Transverse colon (tissue), 4 donors: ENCODE data around the gene LRRC36. TPM values are rescaled to one million over a fixed set of nuclear protein-coding genes. Genes with fewer than 3 reads are reported as not detected.

Experiments
- DNase-seq: peaks from one replicate; pipeline ENCODE4 v3.0.0-alpha.2; 2019
- H3K27ac ChIP-seq, 4 donors: fragments of 200-600 bp; sonication (generic); 2 replicates each; pipeline ENCODE4 v1.5.1; 2016 to 2018; ENCODE audit warnings: inconsistent platforms in 4 of 4
- H3K27me3 ChIP-seq: fragments of 200-600 bp; sonication (generic); 2 replicates; pipeline ENCODE4 v1.5.1; 2017; ENCODE audit warnings: inconsistent platforms
- H3K36me3 ChIP-seq, 4 donors: fragments of 200-600 bp; sonication (generic); 2 replicates each; pipeline ENCODE4 v1.5.1; 2017 to 2019; ENCODE audit warnings: inconsistent platforms in 4 of 4
- H3K4me1 ChIP-seq, 4 donors: fragments of 200-600 bp; sonication (generic); 2 replicates each; pipeline ENCODE4 v1.5.1; 2017 to 2020; ENCODE audit warnings: inconsistent platforms in 4 of 4
- H3K4me3 ChIP-seq, 4 donors: fragments of 200-600 bp; sonication (generic); 1 replicate in 1 of 4; 2 replicates in 3 of 4; pipeline versions ENCODE4 v1.5.1 to v1.6.1; 2017 to 2019; ENCODE audit warnings: inconsistent platforms in 4 of 4
- H3K9me3 ChIP-seq, 2 donors: fragments of 200-600 bp; sonication (generic); 2 replicates each; pipeline ENCODE4 v1.5.1; 2017 to 2019; ENCODE audit warnings: inconsistent platforms in 2 of 2
- CTCF ChIP-seq, 5 experiments: fragments of 200-600 bp in 3 of 5; fragments of 450-650 bp in 2 of 5; sonication (generic) in 3 of 5; IDR thresholded peaks; 1 replicate in 2 of 5; 2 replicates in 3 of 5; pipeline ENCODE4 v1.5.1; 2016 to 2017; ENCODE audit warnings: antibody characterized with exemption in 5 of 5, inconsistent platforms in 3 of 5, mild to moderate bottlenecking in 2 of 5, moderate library complexity in 1 of 5
- EP300 ChIP-seq: sonication (generic); formaldehyde crosslinking; IDR thresholded peaks from one replicate; pipeline ENCODE4 v1.6.1; 2017; ENCODE audit warnings: antibody characterized with exemption, low read depth
- POLR2A ChIP-seq: fragments of 450-650 bp; IDR thresholded peaks from one replicate; pipeline ENCODE4 v1.6.1; 2016; ENCODE audit warnings: antibody characterized with exemption, mild to moderate bottlenecking, moderate library complexity
- POLR2AphosphoS5 ChIP-seq, 3 donors: sonication (generic); formaldehyde crosslinking; IDR thresholded peaks; one replicate each; pipeline ENCODE4 v1.6.1; 2016; ENCODE audit warnings: antibody characterized with exemption in 3 of 3
- WGBS, 2 donors: methylation state at CpG; one replicate each; pipeline ENCODE4 v1.1.5; 2018; ENCODE audit warnings: low coverage in 1 of 2; 5-methylcytosine and 5-hydroxymethylcytosine counted together
- in situ Hi-C, 4 donors: fragments of 200-750 bp; cut with MboI; loops; one replicate each; pipeline versions ENCODE4 v1.15.0 to v1.15.1; 2017; ENCODE audit warnings: low sequenced_read_pairs in 3 of 4, low pct_ligation_motif_present in 1 of 4, low pct_unique_long_range_greater_than_20kb in 1 of 4
- intact Hi-C: fragments of 100-400 bp; cut with DNase I; formaldehyde crosslinking; loops from one replicate; pipeline ENCODE4 v1.15.1; 2023; ENCODE audit warnings: low total_unique reads
- total RNA-seq, 4 donors: library from RNA; depleted of rRNA; stranded (reverse); fragments of >200 nt; gene quantifications; one replicate each; pipeline ENCODE4 v1.1.0, GENCODE V29; 2016

Gene LRRC36
- total RNA-seq, 4 donors from 2014 or later = 0.79 TPM; not detected in 3

GRCh38 chr16:67388191-67388590 lies 61.6 kb downstream of the LRRC36 start:
- WGBS, 2 donors = 91% methylated on average over 3 to 8 of the region's 8 CpGs
- Histone ChIP-seq H3K36me3 (no peaks in the 10 kb centered on the region), H3K27me3 (no peaks in the 10 kb centered on the region), H3K4me3 (no peak overlapping the region), H3K27ac (no peak overlapping the region), H3K4me1 (peaks cover 3 to 24% (median 19%) of the 10 kb centered on the region in 4 donors), H3K9me3 (no peaks in the 10 kb centered on the region)
- intact Hi-C loops = no loop called here
- in situ Hi-C loops = loop anchor here in 2 of 4 donors (25.0 kb wide), 2 partner anchors 101 to 426 kb away; partner anchors contain the start of genes CES3 (in 1 of the 2) and PLEKHG4 (in 1 of the 2)
- DNase-seq = no peak
- no peak for TF ChIP-seq EP300
- TF ChIP-seq POLR2A = no peak
- TF ChIP-seq CTCF (IDR thresholded peaks at IDR 0.05) = no peak
- TF ChIP-seq POLR2AphosphoS5 (IDR thresholded peaks at IDR 0.05) = no peak

DNA sequence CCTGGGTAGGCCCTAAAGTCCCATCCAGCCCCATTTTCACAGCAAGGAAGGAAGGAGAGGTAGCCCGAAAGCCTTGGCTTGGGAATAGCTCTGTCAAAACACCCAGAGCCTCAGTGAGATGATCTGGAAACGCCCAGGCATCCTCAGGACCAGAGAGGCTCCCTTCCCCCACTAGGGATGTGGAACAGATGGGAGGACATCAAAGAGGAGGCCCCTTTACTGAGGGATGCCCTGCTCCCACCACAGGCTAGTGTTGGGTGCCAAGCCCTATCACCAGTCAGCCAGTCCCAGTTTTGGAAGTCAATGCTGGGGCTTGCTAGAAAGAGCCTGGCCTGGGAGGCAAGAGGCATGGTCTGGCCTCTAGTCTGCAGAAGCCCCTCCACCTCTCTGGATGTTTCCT lies 62.0 kb downstream of the LRRC36 start:
- Histone ChIP-seq H3K27me3 (no peaks in the 10 kb centered on the region), H3K4me1 (peaks cover 6 to 27% (median 21%) of the 10 kb centered on the region in 4 donors), H3K9me3 (no peaks in the 10 kb centered on the region), H3K36me3 (no peaks in the 10 kb centered on the region), H3K27ac (no peak overlapping the region), H3K4me3 (no peak overlapping the region)
- intact Hi-C loops = no loop called here
- 80 to 86% methylated on average over 1 to 2 of the region's 2 CpGs for WGBS, 2 donors
- TF ChIP-seq POLR2AphosphoS5 (IDR thresholded peaks at IDR 0.05) (no peak), POLR2A (no peak), EP300 (no peak), CTCF (IDR thresholded peaks at IDR 0.05) (no peak)
- DNase-seq = no peak
- in situ Hi-C loops = loop anchor here in 2 of 4 donors (25.0 kb wide), 2 partner anchors 101 to 426 kb away; partner anchors contain the start of genes CES3 (in 1 of the 2) and PLEKHG4 (in 1 of the 2)

GRCh38 chr16:67389911-67390815 lies 63.5 kb downstream of the LRRC36 start:
- in situ Hi-C loops = loop anchor here in 2 of 4 donors (25.0 kb wide), 2 partner anchors 103 to 428 kb away; partner anchors contain the start of genes CES3 (in 1 of the 2) and PLEKHG4 (in 1 of the 2)
- DNase-seq = no peak
- 85% methylated on average over 27 of the region's 27 CpGs; no CpG with 5 or more reads in 1 of the 2 donors for WGBS, 2 donors
- no peak for TF ChIP-seq POLR2A
- TF ChIP-seq CTCF (IDR thresholded peaks at IDR 0.05) = no peak
- TF ChIP-seq POLR2AphosphoS5 (IDR thresholded peaks at IDR 0.05) = no peak
- Histone ChIP-seq H3K4me3 (no peak overlapping the region), H3K4me1 (peaks cover 13 to 40% (median 27%) of the 10 kb centered on the region in 4 donors), H3K9me3 (no peaks in the 10 kb centered on the region), H3K36me3 (no peaks in the 10 kb centered on the region), H3K27me3 (no peaks in the 10 kb centered on the region), H3K27ac (no peak overlapping the region)
- intact Hi-C loops = no loop called here

DNA sequence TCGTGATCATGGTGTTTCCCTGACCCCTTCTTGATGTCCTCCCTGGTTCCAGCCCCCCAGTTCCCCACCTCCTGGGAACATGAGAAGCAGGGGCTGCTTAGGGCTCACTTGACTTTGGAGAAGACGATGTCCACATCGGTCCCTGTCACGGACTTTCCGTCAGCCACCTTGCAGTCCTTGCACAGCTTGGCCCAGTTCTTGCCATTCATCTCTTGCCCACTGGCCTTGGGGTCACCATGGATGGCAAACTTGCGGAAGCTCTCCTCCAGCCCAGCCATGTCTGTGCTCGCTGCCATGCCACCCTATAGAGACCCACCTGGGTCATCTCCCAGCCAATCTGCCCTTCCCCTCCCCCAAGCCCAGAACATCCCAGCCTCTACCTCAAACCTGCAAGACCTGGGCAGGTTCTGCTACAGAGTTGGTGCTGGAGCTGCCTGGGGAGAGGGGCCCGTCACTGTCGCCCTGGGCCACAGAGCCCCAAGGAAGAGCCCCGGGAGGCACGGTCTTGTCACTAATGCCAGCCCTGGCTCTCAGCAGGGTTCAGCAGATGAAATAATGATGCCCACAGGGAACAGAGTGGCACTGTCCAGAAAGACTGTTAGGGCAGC lies 64.3 kb downstream of the LRRC36 start:
- Histone ChIP-seq H3K27ac (no peak overlapping the region), H3K36me3 (no peaks in the 10 kb centered on the region), H3K9me3 (no peaks in the 10 kb centered on the region), H3K27me3 (no peaks in the 10 kb centered on the region), H3K4me3 (no peak overlapping the region), H3K4me1 (peaks cover 21 to 48% (median 34%) of the 10 kb centered on the region in 4 donors)
- intact Hi-C loops (no loop called here), in situ Hi-C loops (loop anchor here in 2 of 4 donors (25.0 kb wide), 2 partner anchors 104 to 429 kb away; partner anchors contain the start of genes CES3 (in 1 of the 2) and PLEKHG4 (in 1 of the 2))
- DNase-seq = no peak
- WGBS, 2 donors = 90% methylated on average over 11 of the region's 11 CpGs; no CpG with 5 or more reads in 1 of the 2 donors
- TF ChIP-seq POLR2A = no peak
- no peak for TF ChIP-seq EP300
- TF ChIP-seq CTCF (IDR thresholded peaks at IDR 0.05) = no peak
- no peak for TF ChIP-seq POLR2AphosphoS5 (IDR thresholded peaks at IDR 0.05)
